ENCODE data around the gene MSH2.
"Not testable (repeated sequence)": the region's sequence is repeated elsewhere in the genome, so short reads cannot be mapped to it uniquely, and the experiment has no call there.

The MSH2 gene

DNA sequence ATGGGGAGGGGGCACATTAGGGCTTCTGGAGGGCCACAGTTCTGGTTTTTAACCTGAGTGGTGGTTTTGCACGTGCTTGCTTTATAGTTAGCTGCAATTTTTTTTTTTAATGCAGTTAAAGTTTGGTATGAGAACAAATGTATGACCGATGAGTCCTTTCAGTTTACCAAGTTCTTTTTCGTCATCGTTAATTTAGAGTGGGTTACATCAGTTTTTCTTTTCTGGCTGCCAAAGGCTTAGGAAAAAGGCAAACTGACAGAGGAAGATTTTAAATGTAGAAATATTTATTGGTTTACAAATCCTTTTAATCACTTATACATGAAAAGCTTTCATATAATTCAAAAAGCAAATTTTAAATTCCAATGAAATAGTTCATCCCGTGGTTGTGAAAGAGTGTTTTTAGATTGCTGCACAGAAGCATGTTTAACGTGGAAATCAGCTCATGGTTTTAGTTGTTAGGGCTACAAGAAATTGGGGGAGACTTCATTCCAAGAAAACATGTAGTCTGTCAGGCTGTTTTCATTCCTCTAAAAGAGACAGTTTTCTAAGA, 82.9 kb downstream of the MSH2 start:
- DNase-seq, result no peak

DNA sequence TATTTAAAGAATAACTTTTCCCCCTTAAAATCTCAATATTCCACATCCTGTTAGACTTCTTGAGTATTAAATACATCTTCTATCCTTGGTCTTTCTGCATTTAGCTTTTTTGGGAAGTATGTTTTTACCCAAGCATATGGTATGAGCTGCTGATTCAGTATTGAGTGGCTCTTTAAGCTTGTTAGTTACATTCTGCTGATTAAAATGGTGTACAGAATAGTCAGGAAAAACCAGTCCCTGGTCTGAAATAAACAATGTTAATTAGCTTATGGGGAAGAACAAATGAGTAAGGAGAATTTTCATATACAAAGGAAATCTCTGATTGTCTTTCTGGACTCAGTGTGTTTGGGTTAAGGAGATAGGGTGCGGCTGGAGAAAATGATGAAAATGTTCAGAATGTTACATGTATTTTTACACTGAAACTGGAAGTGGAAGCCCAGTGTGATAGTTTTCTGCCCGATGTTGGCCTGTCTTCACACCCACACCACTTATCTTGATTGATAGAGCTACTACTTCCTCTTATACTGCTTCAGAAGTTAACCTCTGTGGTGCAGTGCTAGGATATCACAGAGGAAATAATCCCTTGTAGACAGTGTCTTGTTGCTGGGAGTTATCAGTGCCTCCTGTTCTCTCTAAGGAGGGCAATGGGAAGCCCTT, 84.0 kb downstream of the MSH2 start:
- no peak for DNase-seq

DNA sequence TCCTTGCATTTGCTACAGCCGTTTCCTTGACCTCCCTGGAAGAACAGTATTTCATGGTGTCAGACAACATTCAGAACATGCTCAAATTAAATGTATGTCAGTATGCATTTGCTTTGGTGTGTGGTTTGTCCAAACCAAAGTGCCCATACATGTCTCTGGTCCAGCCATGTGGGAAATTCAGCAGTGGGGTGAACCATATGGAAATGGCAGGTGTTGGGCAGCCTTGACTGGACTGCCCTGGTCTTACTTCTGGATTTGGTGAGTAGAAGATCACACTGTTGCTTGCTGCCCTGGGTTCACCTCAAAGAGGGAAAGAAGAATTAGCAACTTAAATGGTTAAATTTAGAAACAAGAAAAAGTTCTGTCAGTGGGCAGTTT, 84.5 kb downstream of the MSH2 start:
- DNase-seq, result no peak

DNA sequence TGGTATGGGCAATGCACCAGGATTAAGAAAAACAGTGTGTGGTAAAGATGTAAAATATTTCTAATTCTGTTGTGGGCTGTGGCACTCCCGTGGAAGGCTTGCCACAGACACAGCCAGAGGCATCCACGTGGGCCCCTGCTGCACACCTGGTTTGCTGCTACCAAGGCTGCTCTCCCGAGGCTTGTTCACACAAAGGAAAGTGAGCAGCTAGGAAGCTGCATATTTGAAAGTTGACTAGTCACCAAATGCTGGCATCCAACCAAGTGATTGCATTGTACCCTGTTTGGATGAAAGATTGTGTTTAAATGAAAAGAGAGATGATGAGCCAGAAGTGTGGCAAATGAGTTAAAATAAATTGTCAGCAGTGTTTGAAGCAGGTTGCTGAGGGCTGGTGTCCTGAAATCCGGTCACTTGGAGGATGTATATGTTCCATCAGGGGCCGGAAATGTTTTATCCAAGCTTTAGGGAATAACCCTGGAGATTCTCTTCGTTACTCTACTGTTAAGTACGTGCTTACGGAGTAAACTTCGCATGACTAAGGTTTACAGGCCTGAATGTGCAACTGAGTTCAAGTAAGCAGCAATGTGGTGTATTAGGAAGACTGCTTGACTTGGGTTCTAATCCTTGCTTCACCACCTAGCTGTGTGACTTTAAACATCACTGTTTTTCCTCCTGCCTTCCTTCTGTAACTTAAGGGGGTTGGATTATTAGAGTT, 86.1 kb downstream of the MSH2 start:
- DNase-seq, result no peak

DNA sequence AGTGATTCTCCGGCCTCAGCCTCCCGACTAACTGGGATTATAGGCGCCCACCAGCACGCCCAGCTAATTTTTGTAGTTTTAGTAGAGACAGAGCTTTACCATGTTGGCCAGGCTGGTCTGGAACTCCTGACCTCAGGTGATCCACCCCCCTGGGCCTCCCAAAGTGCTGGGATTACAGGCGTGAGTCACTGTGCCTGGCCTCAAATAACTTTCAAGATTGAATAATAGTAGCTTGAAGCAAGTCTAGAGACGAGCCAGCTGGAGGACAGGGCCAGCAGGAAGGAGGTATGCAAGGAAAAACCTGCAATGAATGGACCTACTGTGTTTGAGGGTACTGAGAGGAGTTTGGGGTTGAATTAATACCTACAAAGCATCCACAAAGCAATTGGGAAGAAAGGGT, 87.5 kb downstream of the MSH2 start:
- no peak for DNase-seq

DNA sequence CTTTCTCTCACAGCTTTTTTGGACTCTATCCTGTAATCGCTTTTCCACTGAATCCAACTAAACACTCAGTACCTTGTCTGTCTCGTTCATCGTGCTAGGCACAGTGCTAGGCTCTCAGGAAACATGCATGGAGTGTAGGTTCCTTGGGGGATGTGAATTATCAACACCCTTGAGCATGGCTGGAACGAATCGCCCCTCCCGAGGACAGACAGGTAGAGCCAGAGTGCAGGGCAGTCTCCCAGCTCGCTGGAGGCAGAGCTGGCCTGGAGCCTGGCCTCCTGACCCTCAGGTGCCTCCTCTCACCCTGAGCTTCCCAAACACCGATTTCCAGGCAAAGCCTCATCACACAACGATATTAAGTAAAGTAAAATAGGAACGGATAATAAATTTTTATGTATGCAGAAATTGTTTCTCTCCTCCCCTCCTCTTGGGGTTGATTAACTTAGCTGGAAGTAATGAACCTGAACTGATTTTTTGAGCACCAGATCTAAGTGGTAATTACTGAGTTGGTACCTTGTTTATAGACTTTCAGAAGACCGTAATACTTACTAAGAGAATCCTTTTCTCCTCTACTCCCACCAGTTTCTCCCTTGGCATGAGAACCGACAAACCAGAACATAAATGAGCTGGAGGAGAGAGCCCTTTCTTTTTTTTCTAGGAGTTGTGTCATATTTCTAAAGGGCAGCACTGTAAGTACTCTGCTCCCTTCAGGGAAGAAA, 90.5 kb downstream of the MSH2 start:
- no peak for DNase-seq

DNA sequence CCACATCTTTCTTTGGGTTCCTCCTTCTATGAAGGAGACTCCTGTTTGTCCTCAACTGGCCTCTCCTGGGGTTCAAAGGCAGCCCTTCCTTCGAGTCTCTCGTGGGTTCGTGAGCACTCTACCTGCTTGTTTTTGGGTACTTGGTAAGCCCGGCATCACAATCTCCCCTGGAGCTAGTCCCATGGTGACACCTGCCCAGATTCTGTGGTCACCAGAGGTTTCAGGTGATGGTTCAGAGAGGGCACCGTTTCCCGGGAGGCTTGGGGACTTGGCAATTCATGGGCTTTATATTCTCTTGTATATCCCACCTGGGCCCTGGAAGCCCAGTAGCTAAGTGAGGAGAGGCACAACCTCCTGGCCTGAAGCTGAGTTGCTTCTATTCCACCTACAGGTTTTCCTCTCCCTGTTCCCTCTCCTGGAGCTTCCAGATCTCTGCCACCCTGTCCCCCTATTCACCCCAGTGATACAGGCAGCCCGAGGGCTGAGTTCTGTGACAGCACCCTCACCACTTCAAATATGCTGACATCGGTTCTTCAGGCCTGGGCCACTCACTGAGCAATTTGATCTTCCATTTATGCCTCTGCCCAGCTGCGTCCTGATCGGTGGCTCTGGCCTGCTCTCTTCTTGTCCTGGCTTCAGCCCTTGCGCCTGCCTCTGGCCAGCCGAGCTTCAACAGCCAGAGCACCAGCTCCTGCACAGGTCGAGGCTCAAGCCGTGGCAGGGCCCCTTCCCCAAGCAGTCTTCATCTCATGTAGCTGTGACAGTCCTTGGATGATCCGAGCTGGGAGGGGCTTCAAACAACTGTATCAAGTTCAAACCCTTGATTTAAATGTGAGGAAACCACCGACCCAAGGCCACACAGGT, 91.5 kb downstream of the MSH2 start:
- no peak for DNase-seq

DNA sequence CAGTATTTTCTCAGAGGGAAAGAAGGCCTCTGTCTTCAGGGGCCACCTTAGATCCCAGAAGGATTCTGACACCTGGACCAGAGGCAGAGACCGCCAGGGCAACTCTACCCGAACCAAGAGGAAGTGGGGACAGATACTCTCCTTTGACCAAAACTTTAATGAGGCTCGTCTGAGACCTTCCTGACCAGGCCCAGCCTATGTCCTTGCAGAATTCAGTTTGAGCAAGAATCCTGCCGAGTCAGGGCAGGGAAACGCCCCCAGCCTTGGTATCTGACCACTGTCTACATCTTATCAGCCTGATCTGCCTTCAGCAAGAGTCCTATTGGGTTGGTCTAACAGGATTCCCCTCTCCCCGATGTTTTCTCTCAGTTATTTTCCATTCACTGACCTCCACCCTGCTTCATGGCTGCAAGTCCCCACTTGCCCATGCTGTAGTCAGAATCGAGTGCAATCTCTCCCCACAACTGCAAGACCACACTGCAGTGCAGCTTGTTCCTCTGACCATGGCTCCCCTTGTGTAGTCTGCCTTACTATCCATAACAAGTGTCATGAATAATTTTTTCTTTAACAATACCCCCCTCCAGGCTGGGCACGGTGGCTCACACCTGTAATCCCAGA, 95.0 kb downstream of the MSH2 start:
- no peak for DNase-seq

DNA sequence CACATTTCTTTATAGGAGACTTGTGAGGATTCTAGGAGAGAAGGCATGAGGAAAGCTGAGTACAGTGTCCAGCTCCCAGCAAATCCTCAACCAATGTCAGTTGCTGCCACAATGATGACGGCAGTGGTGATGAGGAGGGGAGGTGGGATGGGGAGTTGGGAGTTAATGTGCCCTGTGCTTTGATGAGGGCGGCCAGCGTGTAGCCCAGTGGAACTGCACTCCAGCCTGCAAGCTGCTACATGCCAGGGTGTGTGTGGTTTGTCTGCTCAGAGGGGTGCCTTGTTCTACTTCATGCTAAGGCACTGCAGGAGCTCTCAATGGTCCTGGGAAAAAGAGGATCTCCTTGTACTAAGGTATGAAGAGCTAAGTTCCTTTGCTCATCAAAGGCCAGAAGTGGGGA, 96.1 kb downstream of the MSH2 start:
- no peak for DNase-seq

DNA sequence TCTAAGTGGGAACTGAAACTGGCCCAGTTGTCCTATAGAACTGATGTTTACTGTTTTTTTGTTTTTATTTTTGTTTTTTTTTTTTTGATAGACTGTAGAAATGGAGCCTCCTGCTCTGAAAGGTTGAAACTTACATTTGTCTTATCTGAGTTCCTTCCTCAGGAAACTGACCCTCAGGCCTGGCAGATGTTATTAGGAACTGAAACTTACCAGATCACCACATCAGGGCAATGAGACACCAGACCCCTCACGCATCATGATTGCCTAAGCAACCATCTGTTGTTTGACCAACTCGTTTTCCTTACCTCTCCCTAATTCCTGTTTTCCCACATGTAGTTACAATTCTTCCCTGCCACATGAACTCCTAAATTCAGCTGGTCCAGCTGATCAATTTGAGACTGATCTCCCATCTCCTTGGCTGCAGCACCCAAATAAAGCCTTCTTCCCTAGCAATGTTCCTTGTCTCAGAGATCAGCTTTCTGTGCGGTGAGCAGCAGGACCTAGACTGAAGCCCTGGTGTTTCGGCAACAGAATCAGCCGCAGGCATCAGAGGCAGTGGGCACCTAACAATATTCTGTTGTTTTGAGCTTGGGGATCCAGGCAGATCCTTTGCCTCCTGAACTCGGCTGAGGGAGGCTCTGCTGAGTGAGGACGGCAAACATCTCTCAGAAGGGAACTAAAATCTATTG, 96.8 kb downstream of the MSH2 start:
- DNase-seq, result no peak

DNA sequence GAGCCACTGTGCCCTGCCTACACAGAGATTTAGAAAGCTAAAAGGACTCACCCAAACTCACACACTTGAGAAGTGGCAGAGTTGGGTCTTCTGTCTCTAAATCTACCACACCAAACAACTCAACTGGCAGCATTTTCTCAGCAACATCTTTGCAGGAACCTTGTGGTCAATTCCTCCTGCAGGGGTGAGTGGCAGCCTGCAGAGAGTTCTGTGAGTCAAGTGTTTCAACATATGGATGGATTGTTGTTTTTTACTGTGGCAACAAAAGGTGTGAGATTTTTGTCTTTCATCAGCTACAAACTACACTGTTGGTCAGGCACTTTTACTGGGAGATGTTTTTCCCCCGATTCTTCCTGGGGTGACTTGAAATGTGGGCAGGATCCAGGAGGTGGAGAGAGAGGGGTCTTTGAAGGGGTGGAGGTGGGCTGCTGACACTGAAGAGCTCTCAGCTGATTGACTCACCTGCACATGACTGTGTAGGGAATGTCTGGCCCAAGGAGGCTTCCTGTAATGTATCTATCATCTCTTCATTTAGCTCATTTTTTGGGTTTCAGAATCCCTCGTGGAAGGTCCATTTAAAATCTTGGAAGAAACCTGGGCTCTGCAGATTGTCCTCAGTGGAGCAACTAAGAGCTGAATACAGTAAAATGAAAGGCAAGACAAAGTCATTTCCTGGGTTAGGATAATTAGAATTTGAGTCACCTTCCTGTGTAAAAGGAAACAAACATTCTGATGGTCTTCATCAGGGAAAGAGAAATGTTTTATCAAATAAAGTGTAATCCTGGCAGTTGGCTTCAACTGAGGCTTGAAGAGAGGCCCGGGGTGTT, 98.6 kb downstream of the MSH2 start:
- DNase-seq, result no peak

DNA sequence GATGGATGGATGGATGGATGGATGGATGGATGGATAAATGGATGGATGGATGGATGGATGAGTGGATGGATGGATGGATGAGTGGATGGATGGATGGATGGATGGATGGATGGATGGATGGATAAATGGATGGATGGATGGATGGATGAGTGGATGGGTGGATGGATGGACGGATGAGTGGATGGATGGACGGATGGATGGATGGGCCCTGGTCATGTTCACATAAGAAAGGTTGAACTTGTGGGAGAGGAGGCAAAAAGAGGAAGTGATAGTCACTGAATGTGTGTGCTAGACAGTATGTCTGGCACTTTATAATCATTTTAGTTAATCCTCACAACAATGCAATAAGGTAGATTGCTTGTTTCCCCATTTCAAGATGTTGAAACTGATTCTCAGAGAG, 99.5 kb downstream of the MSH2 start:
- DNase-seq, result not testable (repeated sequence)

DNA sequence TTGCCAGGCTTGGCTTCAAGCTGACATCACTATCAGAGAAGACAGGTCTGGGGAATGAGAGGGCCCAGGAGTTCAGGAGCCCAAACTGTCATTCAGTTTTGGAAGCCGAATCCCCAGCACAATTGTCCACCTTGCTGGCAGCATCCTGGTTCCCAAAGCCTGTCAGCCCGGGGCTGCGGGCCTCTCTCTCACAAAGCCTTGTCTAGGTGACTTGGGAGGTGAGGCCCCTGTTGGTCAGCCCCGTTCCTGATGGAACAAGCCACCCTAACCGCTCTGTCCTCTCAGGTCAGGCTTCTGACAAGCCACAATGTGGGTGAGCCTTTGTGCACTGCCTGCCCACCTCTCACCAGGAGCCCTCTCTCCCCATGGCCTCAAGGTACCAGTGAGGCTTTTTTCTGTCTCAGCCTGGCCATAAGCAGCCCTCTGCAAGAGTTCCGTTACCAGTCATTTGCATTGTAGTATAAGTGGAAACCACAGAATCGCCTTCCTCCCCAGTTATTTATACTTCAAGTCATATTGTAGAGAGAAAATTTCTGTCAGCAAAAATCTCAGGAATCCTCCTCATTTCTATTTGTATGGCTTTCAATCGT, 100.6 kb downstream of the MSH2 start:
- no peak for DNase-seq

DNA sequence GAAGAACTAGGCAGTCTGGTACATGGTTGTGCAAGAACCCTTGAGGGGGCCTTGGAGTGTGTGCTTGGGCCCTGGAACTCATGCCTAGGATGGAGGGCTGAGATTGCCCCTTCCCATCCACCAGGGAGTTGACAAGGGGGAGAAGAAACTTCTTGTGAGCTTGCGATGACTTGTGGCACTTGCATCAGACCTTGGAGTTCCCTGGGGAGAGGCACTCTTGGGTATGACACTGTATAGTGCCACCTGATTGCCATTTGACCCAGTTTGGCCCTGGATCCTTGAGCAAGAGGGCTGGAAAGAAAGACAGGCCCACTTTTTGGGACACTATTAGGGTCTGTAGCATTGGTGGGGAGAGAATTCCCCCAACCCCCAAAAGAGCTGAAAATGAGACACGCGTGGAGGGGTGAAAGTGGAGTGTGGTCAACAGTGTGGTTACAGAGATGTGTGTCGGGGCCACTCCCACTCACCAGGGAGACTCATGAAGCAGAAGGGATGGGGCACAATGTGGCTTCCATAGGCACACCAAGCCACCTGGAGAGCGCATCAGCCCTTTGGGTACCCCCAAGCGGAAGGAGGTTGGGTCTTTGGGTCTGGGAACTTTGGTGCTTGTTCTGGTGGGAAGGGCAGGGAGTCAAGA, 101.3 kb downstream of the MSH2 start:
- DNase-seq, result no peak

DNA sequence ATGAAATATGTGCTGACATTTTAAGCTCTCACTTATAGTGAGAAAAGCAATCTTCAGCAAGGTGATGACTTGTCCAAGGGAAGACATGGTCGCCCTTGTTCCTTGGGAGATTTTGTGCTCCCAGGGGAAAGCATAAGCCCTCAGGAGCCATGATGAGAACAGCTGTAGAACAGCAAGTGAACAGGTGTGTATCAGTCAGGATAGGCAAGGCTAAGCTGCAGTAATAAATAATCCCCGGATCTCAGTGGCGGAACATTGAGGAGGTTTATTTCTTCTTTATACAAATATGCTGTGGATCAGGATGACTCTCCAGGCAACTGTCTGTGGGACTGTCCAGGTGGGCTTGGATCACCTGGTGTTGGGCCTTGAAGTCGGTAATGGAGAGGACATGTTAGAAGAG, 103.1 kb downstream of the MSH2 start:
- DNase-seq, result no peak

DNA sequence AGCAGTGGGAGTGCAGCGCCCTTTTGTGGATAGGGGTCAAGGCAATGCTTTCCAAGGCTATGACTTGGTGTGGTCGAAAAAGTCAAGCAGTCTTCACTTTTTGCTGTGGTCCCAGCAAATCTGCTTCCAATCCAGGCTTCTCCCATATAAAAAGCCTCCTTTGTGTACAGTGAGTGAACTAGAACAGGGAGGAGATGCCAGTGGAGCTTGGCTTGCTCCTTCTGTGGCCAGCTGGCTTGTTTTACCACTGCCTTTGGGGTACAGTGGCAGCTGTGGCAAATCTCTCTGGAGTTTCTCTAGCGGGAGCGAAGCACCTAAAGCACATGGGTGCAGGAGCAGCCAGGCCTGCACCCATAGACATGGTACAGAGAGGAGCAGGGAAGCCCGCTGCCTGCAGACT, 103.5 kb downstream of the MSH2 start:
- DNase-seq, result no peak

DNA sequence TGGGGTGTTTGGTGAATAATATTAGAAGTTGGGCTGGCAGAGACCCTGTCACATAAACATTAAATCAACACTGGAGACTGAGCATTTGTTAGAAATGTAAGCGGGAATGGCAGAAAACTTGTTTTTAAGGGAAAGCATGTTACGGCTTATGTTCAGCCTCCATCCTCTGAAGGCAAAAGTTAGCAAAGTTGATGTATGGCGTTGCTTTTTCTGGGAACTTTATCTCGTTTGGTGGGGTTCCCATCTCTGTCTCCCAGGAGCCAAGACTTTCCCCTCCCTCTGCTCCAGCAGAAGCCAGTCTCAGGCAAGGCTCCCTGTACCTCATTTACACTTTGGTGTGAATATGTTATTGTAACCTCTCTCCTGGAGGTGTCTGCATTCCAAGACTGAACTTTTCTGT, 105.1 kb downstream of the MSH2 start:
- DNase-seq, result no peak

DNA sequence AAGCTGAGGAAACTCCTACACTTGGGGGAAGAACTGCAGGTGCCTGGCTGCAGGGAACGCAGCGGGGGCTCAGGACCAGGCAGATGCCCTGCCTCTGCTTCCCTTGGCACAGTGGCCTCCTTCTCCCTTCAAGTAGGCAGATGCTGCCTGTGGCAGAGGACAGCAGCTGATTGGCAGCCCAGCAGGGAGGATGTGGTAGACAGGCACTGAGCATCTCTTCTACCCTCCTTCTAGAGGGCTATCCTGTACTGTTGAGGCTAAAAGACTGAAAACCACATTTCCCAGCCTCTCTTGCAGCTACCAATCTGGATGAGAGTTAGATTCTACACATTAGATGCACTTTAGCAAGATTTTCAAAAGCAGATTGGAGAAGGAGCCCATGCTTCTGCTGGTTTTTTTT, 105.7 kb downstream of the MSH2 start:
- DNase-seq, result no peak

DNA sequence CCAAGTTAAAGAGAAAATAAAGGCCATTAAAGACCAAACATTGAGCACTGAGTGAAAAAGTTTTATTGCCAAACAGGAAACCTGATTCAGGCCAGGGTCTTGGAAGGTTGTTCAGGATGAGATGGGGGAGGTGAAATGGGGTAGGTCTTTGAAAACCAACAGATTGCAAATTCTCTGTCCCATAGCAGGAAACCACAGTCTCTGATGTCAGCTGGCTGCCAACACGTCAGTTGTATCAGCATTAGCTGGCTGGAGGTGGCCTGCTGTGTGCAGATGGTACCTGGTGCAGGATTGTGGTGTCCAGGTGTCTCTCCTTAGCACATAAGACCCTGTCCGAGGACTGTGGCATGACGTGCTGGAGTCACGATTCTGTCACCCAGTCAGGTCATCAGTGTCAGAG, 106.3 kb downstream of the MSH2 start:
- no peak for DNase-seq

DNA sequence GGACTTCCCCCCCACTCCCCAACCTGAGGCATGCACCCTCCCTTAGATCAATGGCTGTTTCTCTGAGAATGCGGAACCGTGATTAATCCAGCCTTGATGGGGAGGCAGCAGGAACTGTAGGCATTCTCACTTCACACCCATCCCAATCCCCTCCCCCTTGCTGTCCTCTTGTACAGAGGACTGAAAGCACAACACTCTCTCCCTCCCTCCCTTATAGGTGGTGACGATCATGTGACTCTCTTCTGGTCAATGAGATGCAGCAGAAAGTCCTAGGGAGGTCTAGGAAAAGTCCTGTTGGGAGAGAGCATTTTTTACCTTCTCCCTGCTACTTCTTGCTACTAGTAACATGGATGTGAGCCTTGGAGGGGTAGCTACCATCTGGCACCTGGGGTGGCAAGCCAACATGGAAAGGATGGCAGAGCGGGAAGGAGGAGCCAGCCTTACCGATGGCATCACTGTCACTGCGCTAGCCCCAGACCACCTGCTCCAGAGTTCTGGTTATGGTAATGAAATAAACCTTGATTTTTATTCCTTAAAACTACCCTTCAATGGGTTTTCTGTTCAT, 106.9 kb downstream of the MSH2 start:
- no peak for DNase-seq

All from NCI-H446 treated with DMSO at 0.1 percent for 48 hours (cell line).